T-cell (primary cell): ENCODE measurements around the gene PCDHA5. TPM values are rescaled to one million over a fixed set of nuclear protein-coding genes. Genes with fewer than 3 reads are reported as not detected.
"Not testable (repeated sequence)": the region's sequence is repeated elsewhere in the genome, so short reads cannot be mapped to it uniquely, and the experiment has no call there.

Source experiments
- ATAC-seq, 4 experiments: fragments of 200-7000 bp in 3 of 4; fragments of 150-1000 bp in 1 of 4; cut with Tn5 transposase; replicated peaks in 1 of 4; 1 replicate in 3 of 4; 2 replicates in 1 of 4; pipeline ENCODE4 v1.10.0; 2021; ENCODE audit warnings: moderate library complexity in 3 of 4, mild to moderate bottlenecking in 2 of 4, moderate number of reproducible peaks in 1 of 4
- CTCF ChIA-PET, 2 donors: fragments of 300-600 bp; sonication (Branson Sonifier 250); formaldehyde crosslinking; loops; one replicate each; lab custom pipeline; 2022; ENCODE audit warnings: antibody characterized with exemption in 2 of 2; lab: Charles Lee
- POLR2A ChIA-PET, 2 donors: fragments of 300-600 bp; sonication (Branson Sonifier 250); formaldehyde crosslinking; loops; one replicate each; lab custom pipeline; 2022; ENCODE audit warnings: antibody characterized with exemption in 2 of 2; lab: Charles Lee
- DNase-seq, 35 experiments: peaks; one replicate each; pipeline versions ENCODE4 v3.0.0 to v3.0.0-alpha.2; 2013 to 2023
- H3K27ac ChIP-seq: one replicate; pipeline ENCODE4 v1.5.1; 2013; ENCODE audit warnings: low read length
- H3K27me3 ChIP-seq, 2 experiments: replicated peaks in 1 of 2; 1 replicate in 1 of 2; 2 replicates in 1 of 2; pipeline versions ENCODE4 v1.6.1 to v1.7.0; 2013; ENCODE audit warnings: low read length in 1 of 2, mixed read lengths in 1 of 2; ENCODE audit not compliant: control insufficient read depth in 2 of 2, insufficient read depth in 2 of 2; ENCODE audit errors: extremely low read depth in 1 of 2
- H3K36me3 ChIP-seq, 2 donors: 1 replicate in 1 of 2; 2 replicates in 1 of 2; pipeline versions ENCODE4 v1.6.1 to v1.7.0; 2013; ENCODE audit warnings: low read length in 1 of 2; ENCODE audit not compliant: control insufficient read depth in 2 of 2, insufficient read depth in 1 of 2; ENCODE audit errors: extremely low read depth in 1 of 2
- H3K4me1 ChIP-seq, 2 experiments: 1 replicate in 1 of 2; 2 replicates in 1 of 2; pipeline versions ENCODE4 v1.6.1 to v1.7.0; 2013; ENCODE audit warnings: low read length in 2 of 2, mixed read lengths in 1 of 2; ENCODE audit not compliant: insufficient read depth in 2 of 2, control insufficient read depth in 1 of 2; ENCODE audit errors: extremely low read depth in 1 of 2
- H3K4me3 ChIP-seq, 2 donors: 1 replicate in 1 of 2; 2 replicates in 1 of 2; pipeline versions ENCODE4 v1.5.1 to v1.7.0; 2013; ENCODE audit warnings: mild to moderate bottlenecking in 2 of 2, low read length in 1 of 2, moderate library complexity in 1 of 2; ENCODE audit not compliant: control insufficient read depth in 1 of 2; ENCODE audit errors: extremely low read depth in 1 of 2
- H3K9me3 ChIP-seq: 2 replicates; pipeline ENCODE4 v1.7.0; 2013
- H3K27ac Mint-ChIP-seq, 2 donors: one replicate each; pipeline ENCODE4 v1.8.0; 2020 to 2021; ENCODE audit warnings: mild to moderate bottlenecking in 2 of 2, mixed read lengths in 2 of 2
- H3K27me3 Mint-ChIP-seq, 2 donors: one replicate each; pipeline ENCODE4 v1.8.0; 2021 to 2022; ENCODE audit warnings: mixed read lengths in 2 of 2
- H3K36me3 Mint-ChIP-seq: one replicate; pipeline ENCODE4 v1.8.0; 2021; ENCODE audit warnings: mixed read lengths
- H3K4me1 Mint-ChIP-seq, 3 donors: one replicate each; pipeline ENCODE4 v1.8.0; 2020 to 2022; ENCODE audit warnings: mixed read lengths in 3 of 3, mild to moderate bottlenecking in 1 of 3
- H3K4me3 Mint-ChIP-seq, 3 donors: one replicate each; pipeline ENCODE4 v1.8.0; 2020 to 2022; ENCODE audit warnings: mild to moderate bottlenecking in 3 of 3, mixed read lengths in 3 of 3, moderate library complexity in 3 of 3
- H3K9me3 Mint-ChIP-seq, 3 donors: one replicate each; pipeline ENCODE4 v1.8.0; 2020 to 2022; ENCODE audit warnings: mixed read lengths in 3 of 3
- WGBS: methylation state at CpG from one replicate; pipeline ENCODE4 v1.1.5; 2013; ENCODE audit warnings: missing lambda C conversion rate; ENCODE audit not compliant: insufficient coverage; 5-methylcytosine and 5-hydroxymethylcytosine counted together
- total RNA-seq, 35 experiments: library from RNA in 6 of 35; stranded (reverse) in 6 of 35; fragments of 120-200 nt in 1 of 35; gene quantifications; one replicate each; pipeline versions ENCODE4 v1.2.1 to v1.2.4 and lab custom pipeline; 2013 to 2026

PCDHA5 gene
- total RNA-seq: not detected
- total RNA-seq (2013): not detected
- total RNA-seq (lab: John Stamatoyannopoulos, UW): 0 reads per million in 29 experiments

- Histone ChIP-seq H3K9me3 (no peaks in the 10 kb centered on the region), H3K27me3 (peaks cover 0 to 19% of the 10 kb centered on the region in 2 experiments), H3K36me3 (no peaks in the 10 kb centered on the region), H3K4me3 (no peak within 1 kb of the TSS), H3K27ac (no peak within 1 kb of the TSS), H3K4me1 (no peaks in the 10 kb centered on the region)
- Mint-ChIP-seq H3K27ac (no peak within 1 kb of the TSS), H3K4me1 (no peaks in the 10 kb centered on the region), H3K9me3 (peaks cover 0 to 20% (median 13%) of the 10 kb centered on the region in 3 donors), H3K4me3 (no peak within 1 kb of the TSS), H3K27me3 (peaks cover 16 to 21% of the 10 kb centered on the region in 2 donors), H3K36me3 (no peaks in the 10 kb centered on the region)
- ChIA-PET CTCF (no interaction called here), POLR2A (no interaction called here)
- DNase-seq (no peak), ATAC-seq (no peak)
- WGBS: 44% methylated on average over 30 of the region's 39 CpGs
These were observed at the start of gene PCDHA5 for GRCh38 chr5:140821375-140822280. Gene PCDHA5 (plus strand): TSS chr5:140821613.

- no CpG with 5 or more reads among the region's 1 CpG for WGBS
- Histone ChIP-seq H3K4me1 (no peaks in the 10 kb centered on the region), H3K9me3 (no peaks in the 10 kb centered on the region), H3K27ac (no peak overlapping the region), H3K36me3 (no peaks in the 10 kb centered on the region), H3K4me3 (no peak overlapping the region), H3K27me3 (peaks cover 0 to 15% of the 10 kb centered on the region in 2 experiments)
- ChIA-PET CTCF (no interaction called here), POLR2A (no interaction called here)
- ATAC-seq (no peak), DNase-seq (no peak)
- H3K36me3 Mint-ChIP-seq: peaks cover 6% of the 10 kb centered on the region
- no peak overlapping the region for H3K4me3 Mint-ChIP-seq
- H3K9me3 Mint-ChIP-seq: peaks cover 34 to 74% (median 48%) of the 10 kb centered on the region in 3 donors
- peaks cover 5 to 9% of the 10 kb centered on the region in 2 donors for H3K27me3 Mint-ChIP-seq
- H3K4me1 Mint-ChIP-seq: no peaks in the 10 kb centered on the region
- H3K27ac Mint-ChIP-seq: no peak overlapping the region
These were observed 40.9 kb upstream of the PCDHA5 start for GRCh38 chr5:140780512-140780911.

GRCh38 chr5:140785905-140786686, 35.3 kb upstream of the PCDHA5 start, which contains the start of gene PCDHA1:
Gene PCDHA1 (plus strand): TSS chr5:140786140.
- ATAC-seq (no peak), DNase-seq (no peak)
- peaks cover 14 to 45% (median 39%) of the 10 kb centered on the region in 3 donors for H3K9me3 Mint-ChIP-seq
- Histone ChIP-seq H3K27me3 (peaks cover 2 to 31% of the 10 kb centered on the region in 2 experiments), H3K27ac (no peak within 1 kb of the TSS), H3K36me3 (no peaks in the 10 kb centered on the region), H3K4me1 (no peaks in the 10 kb centered on the region), H3K4me3 (peak within 1 kb of the TSS in 1 of 2 donors; percentile 46), H3K9me3 (peaks cover 5% of the 10 kb centered on the region)
- H3K4me3 Mint-ChIP-seq: no peak within 1 kb of the TSS
- WGBS: 35% methylated on average over 19 of the region's 29 CpGs
- POLR2A ChIA-PET: interaction anchor here in 1 of 2 donors (0.7 kb wide), 1 partner anchor 754 kb away, joined by 3 read pairs; no protein-coding TSS in a partner anchor
- no peak within 1 kb of the TSS for H3K27ac Mint-ChIP-seq
- peaks cover 16 to 27% of the 10 kb centered on the region in 2 donors for H3K27me3 Mint-ChIP-seq
- peaks cover 8% of the 10 kb centered on the region for H3K36me3 Mint-ChIP-seq
- CTCF ChIA-PET: no interaction called here
- no peaks in the 10 kb centered on the region for H3K4me1 Mint-ChIP-seq

- H3K36me3 ChIP-seq, H3K36me3 Mint-ChIP-seq, H3K9me3 ChIP-seq, ATAC-seq, H3K4me1 Mint-ChIP-seq, H3K27ac ChIP-seq, H3K4me3 Mint-ChIP-seq, H3K27ac Mint-ChIP-seq, DNase-seq, H3K4me3 ChIP-seq, H3K4me1 ChIP-seq, CTCF ChIA-PET, POLR2A ChIA-PET: not testable (repeated sequence)
- H3K27me3 Mint-ChIP-seq: peaks cover 22 to 36% of the 10 kb centered on the region in 2 donors
- peaks cover 2 to 31% of the 10 kb centered on the region in 2 experiments for H3K27me3 ChIP-seq
- 65% methylated on average over 43 of the region's 44 CpGs for WGBS
- H3K9me3 Mint-ChIP-seq: peaks cover 8 to 45% (median 43%) of the 10 kb centered on the region in 3 donors
These were observed 34.0 kb upstream of the PCDHA5 start for GRCh38 chr5:140787422-140787821.

- Mint-ChIP-seq H3K27me3 (peaks cover 25 to 40% of the 10 kb centered on the region in 2 donors), H3K9me3 (peaks cover 7 to 44% (median 43%) of the 10 kb centered on the region in 3 donors)
These were observed 33.4 kb upstream of the PCDHA5 start for GRCh38 chr5:140787849-140788504.

GRCh38 chr5:140791089-140791488, 30.3 kb upstream of the PCDHA5 start:
- no peak overlapping the region for H3K4me3 Mint-ChIP-seq
- WGBS: 60% methylated on average over 1 of the region's 2 CpGs
- H3K4me3 ChIP-seq: no peak overlapping the region
- DNase-seq (no peak), ATAC-seq (no peak)
- no peak overlapping the region for H3K27ac ChIP-seq
- peaks cover 8 to 39% (median 38%) of the 10 kb centered on the region in 3 donors for H3K9me3 Mint-ChIP-seq
- peaks cover 8% of the 10 kb centered on the region for H3K36me3 Mint-ChIP-seq
- ChIA-PET CTCF (no interaction called here), POLR2A (no interaction called here)
- no peaks in the 10 kb centered on the region for H3K4me1 ChIP-seq
- peaks cover 2 to 31% of the 10 kb centered on the region in 2 experiments for H3K27me3 ChIP-seq
- H3K4me1 Mint-ChIP-seq: no peaks in the 10 kb centered on the region
- H3K27ac Mint-ChIP-seq: no peak overlapping the region
- H3K9me3 ChIP-seq: peaks cover 11% of the 10 kb centered on the region
- no peaks in the 10 kb centered on the region for H3K36me3 ChIP-seq
- peaks cover 32 to 40% of the 10 kb centered on the region in 2 donors for H3K27me3 Mint-ChIP-seq

More at GRCh38 chr5:140787849-140788504, 33.4 kb upstream of the PCDHA5 start:
- peaks cover 2 to 28% of the 10 kb centered on the region in 2 experiments for H3K27me3 ChIP-seq
- CTCF ChIA-PET, H3K4me3 ChIP-seq, H3K4me3 Mint-ChIP-seq, H3K4me1 Mint-ChIP-seq, H3K9me3 ChIP-seq, DNase-seq, H3K4me1 ChIP-seq, H3K36me3 ChIP-seq, H3K27ac Mint-ChIP-seq, ATAC-seq, H3K27ac ChIP-seq, H3K36me3 Mint-ChIP-seq, POLR2A ChIA-PET: not testable (repeated sequence)
- WGBS: 57% methylated on average over 70 of the region's 70 CpGs
